SK-N-SH (cell line): ENCODE data around the gene CSF3. TPM values are rescaled to one million over a fixed set of nuclear protein-coding genes. Genes with fewer than 3 reads are reported as not detected.
A peak's percentile ranks its signal among the peaks of the same experiment; 100 is the strongest.

Experiments used
- CTCF ChIA-PET: fragments of 300-600, 350-600 bp; formaldehyde crosslinking; extraction: SDS; loops from one replicate; lab custom pipeline; 2021; lab: Yijun Ruan, JAX
- POLR2A ChIA-PET: fragments of 350-600 bp; sonication (Branson Sonifier 250); formaldehyde crosslinking; extraction: SDS; loops from one replicate; lab custom pipeline; 2020; ENCODE audit warnings: antibody characterized with exemption, inconsistent platforms; lab: Yijun Ruan, JAX
- DNase-seq: peaks from one replicate; pipeline ENCODE4 v3.0.0; 2012
- H2AFZ ChIP-seq: fragments of 200-600 bp; sonication (generic); 2 replicates; pipeline ENCODE4 v1.8.1; 2016; ENCODE audit warnings: antibody characterized with exemption, mild to moderate bottlenecking, low read depth
- H3F3A ChIP-seq: fragments of 200-600 bp; sonication (generic); replicated peaks from 2 replicates; pipeline ENCODE3; 2016; ENCODE audit warnings: antibody characterized with exemption, mild to moderate bottlenecking; ENCODE audit not compliant: insufficient read depth
- H3K27ac ChIP-seq, 2 experiments: fragments of 200-500 bp in 1 of 2; fragments of 200-600 bp in 1 of 2; sonication (Bioruptor generic) in 1 of 2; sonication (generic), shearing (Covaris generic) in 1 of 2; 2 replicates each; pipeline versions ENCODE4 v1.5.1 to v1.6.1; 2014 to 2016; ENCODE audit warnings: low read depth in 2 of 2, inconsistent platforms in 1 of 2, low read length in 1 of 2, mild to moderate bottlenecking in 1 of 2, mixed read lengths in 1 of 2
- H3K27me3 ChIP-seq: fragments of 200-600 bp; sonication (generic), shearing (Covaris generic); 2 replicates; pipeline ENCODE4 v1.6.1; 2016; ENCODE audit warnings: mixed run types; ENCODE audit not compliant: insufficient read depth
- H3K36me3 ChIP-seq, 2 experiments: fragments of 200-500 bp in 1 of 2; fragments of 200-600 bp in 1 of 2; sonication (Bioruptor generic) in 1 of 2; sonication (generic) in 1 of 2; replicated peaks in 1 of 2; 2 replicates each; pipeline versions ENCODE3 to v1.5.1; 2014 to 2016; ENCODE audit warnings: low read length in 1 of 2, mild to moderate bottlenecking in 1 of 2; ENCODE audit not compliant: insufficient read depth in 2 of 2, control insufficient read depth in 1 of 2
- H3K4me1 ChIP-seq, 2 experiments: fragments of 200-500 bp in 1 of 2; fragments of 200-600 bp in 1 of 2; sonication (Bioruptor generic) in 1 of 2; sonication (generic), shearing (Covaris generic) in 1 of 2; 2 replicates each; pipeline versions ENCODE4 v1.5.1 to v1.6.1; 2014 to 2016; ENCODE audit warnings: low read depth in 1 of 2, low read length in 1 of 2, mixed run types in 1 of 2; ENCODE audit not compliant: insufficient read depth in 2 of 2, control insufficient read depth in 1 of 2
- H3K4me2 ChIP-seq: fragments of 200-600 bp; sonication (generic), shearing (Covaris generic); 2 replicates; pipeline ENCODE4 v1.6.1; 2017; ENCODE audit warnings: mixed run types
- H3K4me3 ChIP-seq, 2 experiments: fragments of 200-500 bp in 1 of 2; fragments of 200-600 bp in 1 of 2; sonication (Bioruptor generic) in 1 of 2; sonication (generic), shearing (Covaris generic) in 1 of 2; 2 replicates each; pipeline versions ENCODE4 v1.5.1 to v1.8.1; 2014 to 2016; ENCODE audit warnings: low read depth in 2 of 2, inconsistent platforms in 1 of 2, low read length in 1 of 2, mild to moderate bottlenecking in 1 of 2, mixed read lengths in 1 of 2, moderate library complexity in 1 of 2
- H3K79me2 ChIP-seq: fragments of 200-600 bp; sonication (generic); 2 replicates; pipeline ENCODE4 v1.8.1; 2017; ENCODE audit warnings: mild to moderate bottlenecking; ENCODE audit not compliant: insufficient read depth
- H3K9ac ChIP-seq: fragments of 200-600 bp; sonication (generic); 2 replicates; pipeline ENCODE4 v1.6.1; 2017; ENCODE audit warnings: mixed run types
- H3K9me2 ChIP-seq: fragments of 200-600 bp; sonication (generic); 2 replicates; pipeline ENCODE4 v1.6.1; 2017; ENCODE audit warnings: mixed run types
- H3K9me3 ChIP-seq: fragments of 200-600 bp; sonication (generic); 2 replicates; pipeline ENCODE4 v1.6.1; 2017; ENCODE audit warnings: mixed run types, mild to moderate bottlenecking, moderate library complexity
- H4K20me1 ChIP-seq: fragments of 200-600 bp; sonication (generic); 2 replicates; pipeline ENCODE4 v1.6.1; 2017; ENCODE audit warnings: mild to moderate bottlenecking, mixed run types; ENCODE audit not compliant: insufficient read depth
- IRF3 ChIP-seq: fragments of 150-350 bp; IDR thresholded peaks from 2 replicates; pipeline ENCODE4 v1.6.1; 2016; ENCODE audit warnings: mild to moderate bottlenecking, low read depth, low read length
- MXI1 ChIP-seq: IDR thresholded peaks from 2 replicates; pipeline ENCODE4 v1.6.1; 2012; ENCODE audit warnings: mild to moderate bottlenecking, low read depth, low read length, improper control_type of control experiment
- WGBS: methylation state at CpG from one replicate; pipeline ENCODE4 v1.1.6; 2017; ENCODE audit warnings: low lambda C conversion rate; 5-methylcytosine and 5-hydroxymethylcytosine counted together
- polyA plus RNA-seq, 3 experiments: library from polyadenylated mRNA; depleted of rRNA; stranded (reverse); fragments of >200 nt; gene quantifications; 2 replicates each; pipeline ENCODE4 v1.2.3, GENCODE V29; 2012
- small RNA-seq, 7 experiments: library from RNA; depleted of rRNA; stranded (forward); fragments of <200 nt; gene quantifications; one replicate each; pipeline ENCODE3, GENCODE V24; 2012

CSF3 gene
- polyA plus RNA-seq, 1 of the 3 experiments (the other 2 are of a cell fraction) = not detected

- POLR2A ChIA-PET = interaction anchor here (0.9 to 2.4 kb wide), 2 partner anchors 9 to 12 kb away, joined by 3 to 8 read pairs; partner anchors contain the start of gene MED24
- no peak overlapping the region for H2AFZ ChIP-seq
Observed at GRCh38 chr17:40065769-40066510, 50.7 kb downstream of the CSF3 start.

More at GRCh38 chr17:40065769-40066510, 50.7 kb downstream of the CSF3 start:
- Histone ChIP-seq H3K27ac (peak overlapping the region in 1 of 2 experiments; percentile 35; a peak in 1 of 4 replicates), H3K9me3 (no peaks in the 10 kb centered on the region), H3K4me3 (no peak overlapping the region; a peak in 1 of 4 replicates), H3K79me2 (peaks cover 52% of the 10 kb centered on the region; the same call in 1 of the 2 replicates), H3F3A (peaks cover 9% of the 10 kb centered on the region), H3K4me2 (peak overlapping the region; percentile 95), H3K36me3 (no peaks in the 10 kb centered on the region), H3K9me2 (no peaks in the 10 kb centered on the region), H4K20me1 (no peaks in the 10 kb centered on the region), H3K4me1 (peaks cover 43 to 62% of the 10 kb centered on the region in 2 experiments), H3K9ac (peak overlapping the region; percentile 40; the same call in 1 of the 2 replicates), H3K27me3 (no peaks in the 10 kb centered on the region)
- TF ChIP-seq MXI1 (no peak), IRF3 (no peak)
- 95% methylated on average over 4 of the region's 11 CpGs for WGBS
- DNase-seq = no peak
- CTCF ChIA-PET = interaction anchor here (0.6 to 12.8 kb wide), 12 partner anchors 8 to 237 kb away, joined by 3 to 160 read pairs (median 4); partner anchors contain the start of gene MED24

Small RNA genes within 50 kb of the gene (small RNA-seq; reads per million reads assigned to genes)
- gene SNORD124 = 42.9 to 973 (median 165) reads per million in 7 experiments

Other genes starting within 250 kb of the CSF3 start
- gene IKZF3, start 151.1 kb upstream of the CSF3 start, polyA plus RNA-seq (2012; rRNA removed) = not detected in 2 replicates
- gene ZPBP2, start 147.2 kb upstream of the CSF3 start, polyA plus RNA-seq (2012; rRNA removed) = not detected in 2 replicates
- 2.4 and 3.6 TPM in 2 replicates for gene GSDMB, start 96.8 kb upstream of the CSF3 start, polyA plus RNA-seq (2012; rRNA removed)
- 27.8 and 38.5 TPM in 2 replicates for gene ORMDL3, start 87.8 kb upstream of the CSF3 start, polyA plus RNA-seq (2012; rRNA removed)
- gene LRRC3C, start 87.7 kb upstream of the CSF3 start, polyA plus RNA-seq (2012; rRNA removed) = not detected in 2 replicates
- not detected in 2 replicates for gene GSDMA, start 52.4 kb upstream of the CSF3 start, polyA plus RNA-seq (2012; rRNA removed)
- gene PSMD3, start 34.6 kb upstream of the CSF3 start, polyA plus RNA-seq (2012; rRNA removed) = 87.6 and 104 TPM in 2 replicates
- 62.8 and 64.5 TPM in 2 replicates for gene MED24, start 39.0 kb downstream of the CSF3 start, polyA plus RNA-seq (2012; rRNA removed)
- 20.1 and 23.1 TPM in 2 replicates for gene THRA, start 47.5 kb downstream of the CSF3 start, polyA plus RNA-seq (2012; rRNA removed)
- 2.1 and 6.5 TPM in 2 replicates for gene NR1D1, start 85.1 kb downstream of the CSF3 start, polyA plus RNA-seq (2012; rRNA removed)
- 30.2 and 39.8 TPM in 2 replicates for gene MSL1, start 106.5 kb downstream of the CSF3 start, polyA plus RNA-seq (2012; rRNA removed)
- 28.0 and 30.4 TPM in 2 replicates for gene CASC3, start 125.1 kb downstream of the CSF3 start, polyA plus RNA-seq (2012; rRNA removed)
- 5.9 and 6.0 TPM in 2 replicates for gene RAPGEFL1, start 162.0 kb downstream of the CSF3 start, polyA plus RNA-seq (2012; rRNA removed)
- gene WIPF2, start 203.9 kb downstream of the CSF3 start, polyA plus RNA-seq (2012; rRNA removed) = 5.9 and 6.8 TPM in 2 replicates